ENCODE data around the gene EPB41L4B.
"Not testable (repeated sequence)": the region's sequence is repeated elsewhere in the genome, so short reads cannot be mapped to it uniquely, and the experiment has no call there.

Gene EPB41L4B

DNA sequence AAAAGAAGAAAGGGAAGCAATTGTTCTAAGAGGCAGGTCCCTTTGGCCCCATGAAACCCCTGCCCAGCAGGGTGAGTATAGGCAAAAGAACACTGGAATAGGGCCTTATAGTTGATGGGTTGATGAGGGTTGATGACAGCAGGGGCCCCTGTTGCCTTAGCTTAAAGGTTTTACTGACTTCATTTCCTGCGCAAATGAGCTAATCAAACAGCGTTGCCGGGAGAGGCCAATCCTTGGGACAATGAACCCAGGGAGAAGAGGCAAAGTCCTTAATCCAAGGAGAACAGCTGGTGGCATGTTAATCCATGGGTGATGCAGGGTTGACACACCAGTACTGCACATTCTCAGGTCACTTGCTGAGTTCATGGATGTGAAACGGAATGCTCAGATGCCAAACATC is 22.0 kb upstream of the EPB41L4B start:
- no peak overlapping the region for H3K27ac ChIP-seq (ENCODE audit: insufficient read depth, low read length, poor library complexity, severe bottlenecking)
- no peaks in the 10 kb centered on the region for H3K4me1 ChIP-seq (ENCODE audit: control insufficient read depth, insufficient read depth, low read length, poor library complexity, severe bottlenecking)
- no peaks in the 10 kb centered on the region for H3K27me3 ChIP-seq (replicated peaks; ENCODE audit: control insufficient read depth, insufficient read depth, low read length, poor library complexity, severe bottlenecking)
- H3K9me3 ChIP-seq (ENCODE audit: control insufficient read depth, low read length), result no peaks in the 10 kb centered on the region
- H3K36me3 ChIP-seq (ENCODE audit: control insufficient read depth, insufficient read depth, low read length), result no peaks in the 10 kb centered on the region
- no peak for DNase-seq
- no peak overlapping the region for H3K4me3 ChIP-seq (ENCODE audit: insufficient read depth, low read depth, low read length, poor library complexity, severe bottlenecking)

GRCh38 chr9:109341561-109341960 is 20.7 kb upstream of the EPB41L4B start:
- no peaks in the 10 kb centered on the region for H3K4me1 ChIP-seq (ENCODE audit: control insufficient read depth, insufficient read depth, low read length, poor library complexity, severe bottlenecking)
- no peaks in the 10 kb centered on the region for H3K27me3 ChIP-seq (replicated peaks; ENCODE audit: control insufficient read depth, insufficient read depth, low read length, poor library complexity, severe bottlenecking)
- H3K9me3 ChIP-seq (ENCODE audit: control insufficient read depth, low read length), result no peaks in the 10 kb centered on the region
- H3K27ac ChIP-seq (ENCODE audit: insufficient read depth, low read length, poor library complexity, severe bottlenecking), result no peak overlapping the region
- no peak for DNase-seq
- H3K36me3 ChIP-seq (ENCODE audit: control insufficient read depth, insufficient read depth, low read length), result no peaks in the 10 kb centered on the region
- no peak overlapping the region for H3K4me3 ChIP-seq (ENCODE audit: insufficient read depth, low read depth, low read length, poor library complexity, severe bottlenecking)

DNA sequence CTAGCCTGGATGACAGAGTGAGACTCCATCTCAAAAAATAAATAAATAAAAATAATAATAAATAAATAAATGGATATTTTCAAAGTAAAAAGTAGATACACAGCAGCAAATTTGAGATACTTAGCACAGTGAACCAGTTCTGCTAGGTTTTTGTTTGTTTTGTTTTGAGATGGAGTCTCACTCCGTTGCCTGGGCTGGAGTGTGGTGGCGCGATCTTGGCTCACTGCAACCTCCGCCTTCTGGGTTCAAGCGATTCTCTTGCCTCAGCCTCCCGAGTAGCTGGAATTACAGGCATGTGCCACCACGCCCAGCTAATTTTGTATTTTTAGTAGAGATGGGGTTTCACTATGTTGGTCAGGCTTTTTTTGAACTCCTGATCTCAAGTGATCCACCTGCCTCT is 20.1 kb upstream of the EPB41L4B start:
- not testable (repeated sequence) for H3K36me3 ChIP-seq (ENCODE audit: control insufficient read depth, insufficient read depth, low read length); H3K4me1 ChIP-seq (ENCODE audit: control insufficient read depth, insufficient read depth, low read length, poor library complexity, severe bottlenecking); DNase-seq; H3K9me3 ChIP-seq (ENCODE audit: control insufficient read depth, low read length); H3K27ac ChIP-seq (ENCODE audit: insufficient read depth, low read length, poor library complexity, severe bottlenecking); H3K27me3 ChIP-seq (replicated peaks; ENCODE audit: control insufficient read depth, insufficient read depth, low read length, poor library complexity, severe bottlenecking); H3K4me3 ChIP-seq (ENCODE audit: insufficient read depth, low read depth, low read length, poor library complexity, severe bottlenecking)

- H3K4me1 ChIP-seq (ENCODE audit: control insufficient read depth, insufficient read depth, low read length, poor library complexity, severe bottlenecking), result no peaks in the 10 kb centered on the region
- DNase-seq, result no peak
- no peak overlapping the region for H3K4me3 ChIP-seq (ENCODE audit: insufficient read depth, low read depth, low read length, poor library complexity, severe bottlenecking)
- H3K27me3 ChIP-seq (replicated peaks; ENCODE audit: control insufficient read depth, insufficient read depth, low read length, poor library complexity, severe bottlenecking), result no peaks in the 10 kb centered on the region
- no peaks in the 10 kb centered on the region for H3K36me3 ChIP-seq (ENCODE audit: control insufficient read depth, insufficient read depth, low read length)
- no peak overlapping the region for H3K27ac ChIP-seq (ENCODE audit: insufficient read depth, low read length, poor library complexity, severe bottlenecking)
- H3K9me3 ChIP-seq (ENCODE audit: control insufficient read depth, low read length), result no peaks in the 10 kb centered on the region
Observed at GRCh38 chr9:109336409-109336808, 15.6 kb upstream of the EPB41L4B start.

DNA sequence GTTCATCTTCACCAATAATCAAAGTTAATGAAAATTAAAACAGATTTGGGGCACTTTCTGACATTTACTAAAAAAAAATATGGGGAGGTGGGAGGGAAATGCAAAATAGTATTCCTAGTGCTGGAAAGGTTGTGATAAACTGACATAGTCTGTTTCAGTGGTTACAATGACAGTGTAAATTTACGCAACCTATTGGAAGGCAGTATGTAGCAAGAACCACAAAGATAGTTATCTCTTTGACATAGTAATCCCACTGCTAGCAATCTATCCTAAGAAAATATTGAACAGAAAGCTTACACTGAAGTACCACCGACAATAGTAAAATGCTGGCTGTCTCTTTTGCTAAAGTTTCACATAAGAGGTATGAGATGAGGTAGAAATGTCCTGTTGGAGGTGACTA is 15.1 kb upstream of the EPB41L4B start:
- Histone ChIP-seq H3K27me3 (replicated peaks; ENCODE audit: control insufficient read depth, insufficient read depth, low read length, poor library complexity, severe bottlenecking) (no peaks in the 10 kb centered on the region), H3K36me3 (ENCODE audit: control insufficient read depth, insufficient read depth, low read length) (no peaks in the 10 kb centered on the region), H3K27ac (ENCODE audit: insufficient read depth, low read length, poor library complexity, severe bottlenecking) (no peak overlapping the region), H3K4me3 (ENCODE audit: insufficient read depth, low read depth, low read length, poor library complexity, severe bottlenecking) (no peak overlapping the region), H3K4me1 (ENCODE audit: control insufficient read depth, insufficient read depth, low read length, poor library complexity, severe bottlenecking) (no peaks in the 10 kb centered on the region), H3K9me3 (ENCODE audit: control insufficient read depth, low read length) (no peaks in the 10 kb centered on the region)
- DNase-seq, result no peak

DNA sequence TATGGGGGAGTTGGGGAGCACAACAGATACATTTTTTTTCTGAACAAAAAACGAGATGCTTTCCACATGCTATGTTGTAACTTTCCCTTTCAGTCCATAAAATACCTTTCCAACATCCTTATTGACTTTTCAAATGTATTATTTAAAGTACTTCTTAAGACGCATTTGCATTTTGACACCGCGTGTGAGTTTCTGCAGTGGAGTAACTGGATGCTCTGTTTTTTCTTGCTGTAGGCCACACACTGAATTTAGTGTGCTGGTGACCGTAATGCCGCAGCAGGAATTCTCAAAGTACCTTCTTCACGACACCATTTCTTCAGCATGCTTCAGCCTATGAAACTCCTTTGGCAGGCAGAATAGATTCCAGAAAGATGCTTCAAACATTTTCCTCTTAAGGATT is 14.3 kb upstream of the EPB41L4B start:
- Histone ChIP-seq H3K4me1 (ENCODE audit: control insufficient read depth, insufficient read depth, low read length, poor library complexity, severe bottlenecking) (no peaks in the 10 kb centered on the region), H3K9me3 (ENCODE audit: control insufficient read depth, low read length) (no peaks in the 10 kb centered on the region), H3K36me3 (ENCODE audit: control insufficient read depth, insufficient read depth, low read length) (no peaks in the 10 kb centered on the region), H3K4me3 (ENCODE audit: insufficient read depth, low read depth, low read length, poor library complexity, severe bottlenecking) (no peak overlapping the region), H3K27me3 (replicated peaks; ENCODE audit: control insufficient read depth, insufficient read depth, low read length, poor library complexity, severe bottlenecking) (no peaks in the 10 kb centered on the region), H3K27ac (ENCODE audit: insufficient read depth, low read length, poor library complexity, severe bottlenecking) (no peak overlapping the region)
- no peak for DNase-seq

GRCh38 chr9:109331353-109331752 is 10.5 kb upstream of the EPB41L4B start:
- Histone ChIP-seq H3K27me3 (replicated peaks; ENCODE audit: control insufficient read depth, insufficient read depth, low read length, poor library complexity, severe bottlenecking) (no peaks in the 10 kb centered on the region), H3K36me3 (ENCODE audit: control insufficient read depth, insufficient read depth, low read length) (no peaks in the 10 kb centered on the region), H3K4me1 (ENCODE audit: control insufficient read depth, insufficient read depth, low read length, poor library complexity, severe bottlenecking) (no peaks in the 10 kb centered on the region), H3K27ac (ENCODE audit: insufficient read depth, low read length, poor library complexity, severe bottlenecking) (no peak overlapping the region), H3K9me3 (ENCODE audit: control insufficient read depth, low read length) (no peaks in the 10 kb centered on the region), H3K4me3 (ENCODE audit: insufficient read depth, low read depth, low read length, poor library complexity, severe bottlenecking) (no peak overlapping the region)
- DNase-seq, result no peak

- no peaks in the 10 kb centered on the region for H3K36me3 ChIP-seq (ENCODE audit: control insufficient read depth, insufficient read depth, low read length)
- H3K4me1 ChIP-seq (ENCODE audit: control insufficient read depth, insufficient read depth, low read length, poor library complexity, severe bottlenecking), result no peaks in the 10 kb centered on the region
- no peak overlapping the region for H3K27ac ChIP-seq (ENCODE audit: insufficient read depth, low read length, poor library complexity, severe bottlenecking)
- no peak overlapping the region for H3K4me3 ChIP-seq (ENCODE audit: insufficient read depth, low read depth, low read length, poor library complexity, severe bottlenecking)
- H3K9me3 ChIP-seq (ENCODE audit: control insufficient read depth, low read length), result no peaks in the 10 kb centered on the region
- DNase-seq, result no peak
- no peaks in the 10 kb centered on the region for H3K27me3 ChIP-seq (replicated peaks; ENCODE audit: control insufficient read depth, insufficient read depth, low read length, poor library complexity, severe bottlenecking)
Observed at GRCh38 chr9:109329638-109330258, 8.9 kb upstream of the EPB41L4B start.

- Histone ChIP-seq H3K36me3 (ENCODE audit: control insufficient read depth, insufficient read depth, low read length) (no peaks in the 10 kb centered on the region), H3K4me3 (ENCODE audit: insufficient read depth, low read depth, low read length, poor library complexity, severe bottlenecking) (no peak overlapping the region), H3K27ac (ENCODE audit: insufficient read depth, low read length, poor library complexity, severe bottlenecking) (no peak overlapping the region), H3K9me3 (ENCODE audit: control insufficient read depth, low read length) (no peaks in the 10 kb centered on the region), H3K27me3 (replicated peaks; ENCODE audit: control insufficient read depth, insufficient read depth, low read length, poor library complexity, severe bottlenecking) (no peaks in the 10 kb centered on the region), H3K4me1 (ENCODE audit: control insufficient read depth, insufficient read depth, low read length, poor library complexity, severe bottlenecking) (no peaks in the 10 kb centered on the region)
- no peak for DNase-seq
Observed at GRCh38 chr9:109328978-109329637, 8.2 kb upstream of the EPB41L4B start.

DNA sequence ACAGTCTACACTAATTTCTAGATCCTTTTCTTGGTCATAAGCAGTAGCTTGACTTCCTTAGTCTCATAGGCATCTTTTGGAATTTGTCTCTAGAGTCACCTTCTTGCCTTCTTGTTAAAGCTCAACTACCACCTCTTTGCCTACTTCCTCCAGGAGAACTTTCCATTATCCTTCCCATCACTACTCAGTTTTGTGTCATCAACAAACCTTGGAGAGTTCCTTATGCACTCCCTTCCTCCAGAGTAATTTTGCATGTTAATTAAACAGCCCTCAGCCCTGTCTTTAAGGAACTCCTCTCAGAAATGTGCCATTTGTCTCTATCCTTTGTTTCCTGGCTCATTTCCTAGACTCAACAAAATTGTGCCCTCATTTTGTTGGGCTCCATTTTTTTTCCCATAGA is 4.2 kb upstream of the EPB41L4B start:
- Histone ChIP-seq H3K36me3 (ENCODE audit: control insufficient read depth, insufficient read depth, low read length) (no peaks in the 10 kb centered on the region), H3K4me1 (ENCODE audit: control insufficient read depth, insufficient read depth, low read length, poor library complexity, severe bottlenecking) (no peaks in the 10 kb centered on the region), H3K27ac (ENCODE audit: insufficient read depth, low read length, poor library complexity, severe bottlenecking) (no peak overlapping the region), H3K4me3 (ENCODE audit: insufficient read depth, low read depth, low read length, poor library complexity, severe bottlenecking) (no peak overlapping the region), H3K27me3 (replicated peaks; ENCODE audit: control insufficient read depth, insufficient read depth, low read length, poor library complexity, severe bottlenecking) (peaks cover 10% of the 10 kb centered on the region), H3K9me3 (ENCODE audit: control insufficient read depth, low read length) (no peaks in the 10 kb centered on the region)
- no peak for DNase-seq
